ENCODE measurements around the gene TFIP11. TPM values are rescaled to one million over a fixed set of nuclear protein-coding genes. Genes with fewer than 3 reads are reported as not detected.

TFIP11 gene
- total and polyA plus RNA-seq, 2 of the 8 experiments (the other 6 are each of a cell fraction or from before 2014, with no cell fraction given), result 18.1 to 28.3 TPM

DNA sequence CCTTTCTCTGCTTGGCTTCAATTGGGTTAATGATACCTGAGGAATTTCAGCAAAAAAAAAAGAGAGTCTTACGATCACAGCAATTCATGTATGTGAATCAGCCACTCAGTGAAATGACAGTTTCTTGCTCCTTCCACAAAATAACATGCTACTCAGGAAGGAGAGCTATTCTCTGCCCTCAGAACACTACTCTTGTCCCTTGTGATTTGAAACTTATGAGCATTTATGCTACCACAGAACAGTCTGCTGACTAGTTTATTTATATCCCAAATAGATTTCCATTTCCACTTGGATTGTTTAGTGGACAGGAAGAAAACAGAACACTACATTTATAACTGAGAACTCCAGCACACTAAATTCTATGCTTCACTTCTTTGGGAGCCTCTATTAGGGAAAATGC is 8.5 kb downstream of the TFIP11 start:
- no peak overlapping the region for H2BK120ac ChIP-seq (replicated peaks; ENCODE audit: low read depth, low read length)
- H3K4ac ChIP-seq (replicated peaks; ENCODE audit: insufficient read length, low read depth, low read length), result no peak overlapping the region
- H3K23ac ChIP-seq (ENCODE audit: insufficient read length), result no peak overlapping the region
- no peak overlapping the region for H4K91ac ChIP-seq (replicated peaks; ENCODE audit: insufficient read length, low read length)
- no peak for TF ChIP-seq PHF8 (conservative IDR thresholded peaks at IDR 0.05; ENCODE audit: low read depth, low read length)
- no peak for TF ChIP-seq SRF (IDR thresholded peaks at IDR 0.05; ENCODE audit: low read depth, low read length)
- no peak for TF ChIP-seq SP4 (IDR thresholded peaks at IDR 0.05; ENCODE audit: low read length)
- TF ChIP-seq RNF2 (IDR thresholded peaks at IDR 0.05; ENCODE audit: borderline replicate concordance, low read depth, low read length, missing control alignments, poor library complexity, severe bottlenecking), result no peak
- no peak for TF ChIP-seq RXRA (IDR thresholded peaks at IDR 0.05; ENCODE audit: insufficient read depth, low read depth, low read length)
- no peak for TF ChIP-seq SUZ12 (IDR thresholded peaks at IDR 0.05; ENCODE audit: low read length)
- no peak for TF ChIP-seq TEAD4 (IDR thresholded peaks at IDR 0.05; ENCODE audit: low read depth, low read length)
- H2BK20ac ChIP-seq (ENCODE audit: low read length), result no peak overlapping the region
- no peak overlapping the region for H3K27ac ChIP-seq (ENCODE audit: low read depth, low read length)
- no peaks in the 10 kb centered on the region for H3K79me1 ChIP-seq (ENCODE audit: low read depth, low read length)
- H3K4me2 ChIP-seq (ENCODE audit: insufficient read depth in 1 of 2, low read depth in 2 of 2, low read length in 2 of 2), result no peak overlapping the region
- peaks cover 31 to 76% (median 66%) of the 10 kb centered on the region in 4 experiments for H3K36me3 ChIP-seq (ENCODE audit: control insufficient read depth in 2 of 4, insufficient read depth in 4 of 4, low read length in 3 of 4)
- CTCF ChIA-PET (ENCODE audit: partially characterized antibody), result interaction anchor here (0.6 to 4.5 kb wide), 19 partner anchors 8 to 1189 kb away, joined by 3 to 38 read pairs (median 4); partner anchors contain the start of genes MIAT and TFIP11
- no peak for FAIRE-seq
- H2BK15ac ChIP-seq (ENCODE audit: low read length), result no peak overlapping the region
- no peak overlapping the region for H4K8ac ChIP-seq (ENCODE audit: extremely low read depth, insufficient read depth, low read length)
- DNase-seq (ENCODE audit: low read depth in 1 of 2, low spot score in 2 of 2), result no peak
- 94% methylated on average over 1 of the region's 1 CpG; no CpG with 5 or more reads in 1 of the 2 experiments for WGBS, 2 experiments (ENCODE audit: extremely low coverage in 1 of 2, insufficient coverage in 1 of 2, insufficient read length in 1 of 2, insufficient replicate concordance in 2 of 2, low coverage in 1 of 2, low lambda C conversion rate in 2 of 2, missing lambda C conversion rate in 1 of 2)
- H3K23me2 ChIP-seq (ENCODE audit: low read depth, low read length), result no peaks in the 10 kb centered on the region
- H2BK12ac ChIP-seq (ENCODE audit: low read depth, low read length), result no peak overlapping the region
- H4K20me1 ChIP-seq (replicated peaks in 1 of 2; ENCODE audit: control insufficient read depth in 1 of 2, insufficient read depth in 2 of 2, low read length in 2 of 2), result peaks cover 0 to 3% of the 10 kb centered on the region in 2 experiments
- no peak overlapping the region for H3K9ac ChIP-seq (replicated peaks in 1 of 4; ENCODE audit: extremely low read depth in 1 of 4, low read depth in 3 of 4, low read length in 3 of 4)
- H2AK5ac ChIP-seq (ENCODE audit: low read depth, low read length), result no peak overlapping the region
- no peaks in the 10 kb centered on the region for H3K79me2 ChIP-seq (ENCODE audit: control insufficient read depth in 1 of 2, insufficient read depth in 2 of 2, low read length in 2 of 2)
- no peak overlapping the region for H4K5ac ChIP-seq (ENCODE audit: insufficient read length, low read depth, low read length)
- H3K9me3 ChIP-seq (ENCODE audit: insufficient read depth in 2 of 2, low read depth in 1 of 2, low read length in 1 of 2), result no peaks in the 10 kb centered on the region
- H3K14ac ChIP-seq (ENCODE audit: insufficient read length), result no peak overlapping the region
- H3K18ac ChIP-seq (ENCODE audit: extremely low read depth, low read length), result no peak overlapping the region
- H2AFZ ChIP-seq (ENCODE audit: low read length), result no peak overlapping the region
- H3K27me3 ChIP-seq (replicated peaks in 1 of 4; ENCODE audit: control insufficient read depth in 3 of 4, extremely low read depth in 1 of 4, insufficient read depth in 3 of 4, low read length in 3 of 4), result no peaks in the 10 kb centered on the region
- peaks cover 0 to 4% (median 2%) of the 10 kb centered on the region in 4 experiments; a peak in 3 of 7 replicates for H3K4me1 ChIP-seq (replicated peaks in 1 of 4; ENCODE audit: control insufficient read depth in 3 of 4, insufficient read depth in 4 of 4, low read length in 3 of 4)
- no peak overlapping the region for H3K4me3 ChIP-seq (ENCODE audit: extremely low read depth in 1 of 4, insufficient read depth in 2 of 4, low read depth in 3 of 4, low read length in 4 of 4)
- no peak overlapping the region for H2BK5ac ChIP-seq (ENCODE audit: low read depth, low read length)
- POLR2A ChIA-PET (ENCODE audit: partially characterized antibody), result interaction anchor here (0.7 to 3.1 kb wide), 8 partner anchors 9 to 158 kb away, joined by 3 to 13 read pairs (median 6); partner anchors contain the start of genes HPS4, SRRD and TFIP11
- no peak overlapping the region for H3K56ac ChIP-seq (replicated peaks; ENCODE audit: insufficient read length, low read depth, low read length)
